CD4-positive, alpha-beta T cell (primary cell): ENCODE data around the gene TXNIP. TPM values are rescaled to one million over a fixed set of nuclear protein-coding genes. Genes with fewer than 3 reads are reported as not detected.

Experiments used
- ATAC-seq: fragments of 200-7000 bp; cut with Tn5 transposase; one replicate; pipeline ENCODE4 v1.10.0; 2022; ENCODE audit warnings: mild to moderate bottlenecking; ENCODE audit not compliant: poor library complexity
- CTCF ChIA-PET: fragments of 350-600 bp; sonication (Branson Sonifier 250); formaldehyde crosslinking; loops from one replicate; lab custom pipeline; 2021; ENCODE audit warnings: antibody characterized with exemption, inconsistent platforms; lab: Charles Lee
- POLR2A ChIA-PET: fragments of 350-600 bp; sonication (Branson Sonifier 250); formaldehyde crosslinking; loops from one replicate; lab custom pipeline; 2021; ENCODE audit warnings: antibody characterized with exemption, inconsistent platforms; lab: Charles Lee
- DNase-seq, 14 experiments: peaks; one replicate each; pipeline ENCODE4 v3.0.0-alpha.2; 2013 to 2020; ENCODE audit warnings: mixed read lengths in 2 of 14
- H3K27ac ChIP-seq, 2 donors: one replicate each; pipeline versions ENCODE4 v1.5.1 to v1.7.0; 2013; ENCODE audit warnings: low read length in 2 of 2, low read depth in 1 of 2, mild to moderate bottlenecking in 1 of 2
- H3K27me3 ChIP-seq, 2 experiments: 1 replicate in 1 of 2; 2 replicates in 1 of 2; pipeline versions ENCODE4 v1.6.1 to v1.7.0; 2013; ENCODE audit warnings: low read length in 2 of 2, control low read depth in 1 of 2, mild to moderate bottlenecking in 1 of 2, moderate library complexity in 1 of 2; ENCODE audit not compliant: insufficient read depth in 2 of 2, control insufficient read depth in 1 of 2
- H3K36me3 ChIP-seq: one replicate; pipeline ENCODE4 v1.6.1; 2013; ENCODE audit warnings: low read length, control low read depth; ENCODE audit not compliant: insufficient read depth
- H3K4me1 ChIP-seq: one replicate; pipeline ENCODE4 v1.6.1; 2013; ENCODE audit warnings: low read length, control low read depth; ENCODE audit not compliant: insufficient read depth
- H3K4me3 ChIP-seq: one replicate; pipeline ENCODE4 v1.5.1; 2013; ENCODE audit warnings: mild to moderate bottlenecking, low read length, moderate library complexity
- H3K9me3 ChIP-seq, 2 experiments: 1 replicate in 1 of 2; 2 replicates in 1 of 2; pipeline versions ENCODE4 v1.6.1 to v1.7.0; 2013; ENCODE audit warnings: low read length in 2 of 2, mild to moderate bottlenecking in 2 of 2, control low read depth in 1 of 2, moderate library complexity in 1 of 2; ENCODE audit not compliant: control insufficient read depth in 1 of 2, insufficient read depth in 1 of 2
- H3K27ac Mint-ChIP-seq: one replicate; pipeline ENCODE4 v1.8.0; 2020; ENCODE audit warnings: mixed read lengths
- H3K27me3 Mint-ChIP-seq: one replicate; pipeline ENCODE4 v1.8.0; 2021; ENCODE audit warnings: mixed read lengths
- H3K36me3 Mint-ChIP-seq: one replicate; pipeline ENCODE4 v1.8.0; 2021; ENCODE audit warnings: low read depth, mixed read lengths
- H3K4me1 Mint-ChIP-seq: one replicate; pipeline ENCODE4 v1.8.0; 2021; ENCODE audit warnings: low read depth, mixed read lengths
- H3K4me3 Mint-ChIP-seq: one replicate; pipeline ENCODE4 v1.8.0; 2020; ENCODE audit warnings: mild to moderate bottlenecking, mixed read lengths
- H3K9me3 Mint-ChIP-seq: one replicate; pipeline ENCODE4 v1.8.0; 2020; ENCODE audit warnings: mixed read lengths
- CTCF ChIP-seq: fragments of 200-600 bp; IDR thresholded peaks from one replicate; pipeline ENCODE4 v1.8.0; 2022; ENCODE audit warnings: antibody characterized with exemption, mild to moderate bottlenecking
- intact Hi-C, 2 experiments: fragments of 100-400 bp; cut with DNase I in 1 of 2; cut with micrococcal nuclease in 1 of 2; formaldehyde crosslinking; loops; one replicate each; pipeline versions ENCODE4 v1.15.1 to v1.9.0; 2023 to 2025; cut with DNase I, micrococcal nuclease
- total RNA-seq, 174 experiments: library from RNA in 2 of 174; stranded (reverse) in 2 of 174; gene quantifications; one replicate each; pipeline ENCODE4 v1.2.3 and lab custom pipeline; 2021 to 2026

Gene TXNIP
- total RNA-seq, 2 experiments from 2014 or later = 1,317 to 1,358 TPM

DNA sequence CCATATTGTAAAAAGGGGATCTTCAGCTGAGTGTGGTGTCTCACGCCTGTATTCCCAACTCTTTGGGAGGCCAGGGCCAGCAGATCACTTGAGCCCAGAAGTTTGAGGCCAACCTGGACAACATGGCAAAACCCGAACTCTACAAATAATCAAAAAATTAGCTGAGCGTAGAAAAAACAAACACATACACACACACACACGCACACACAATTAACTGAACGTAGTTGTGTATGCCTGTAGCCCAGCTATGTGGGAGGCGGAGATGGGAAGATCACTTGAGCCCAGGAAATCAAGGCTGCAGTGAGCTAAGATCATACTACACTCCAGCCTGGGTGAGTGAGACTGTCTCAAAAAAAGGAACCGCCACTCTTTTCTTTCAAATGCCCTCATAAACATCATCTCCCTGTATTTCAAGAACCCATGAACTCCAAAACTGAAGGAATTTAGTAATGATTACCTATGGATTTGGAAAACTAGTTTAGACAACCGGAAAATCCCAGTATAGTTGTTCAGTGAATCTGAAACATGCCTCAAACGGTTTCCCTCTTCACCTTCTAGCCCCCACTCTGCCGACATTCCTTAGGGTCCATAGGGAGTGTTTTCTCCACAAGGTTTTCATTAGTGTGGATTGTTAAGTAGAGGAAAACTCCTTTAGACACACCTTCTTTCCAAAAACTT is 4.5 kb downstream of the TXNIP start:
- Histone ChIP-seq H3K4me1 (peaks cover 47% of the 10 kb centered on the region), H3K9me3 (no peaks in the 10 kb centered on the region), H3K27me3 (no peaks in the 10 kb centered on the region), H3K4me3 (peak overlapping the region; percentile 61), H3K36me3 (peaks cover 41% of the 10 kb centered on the region), H3K27ac (peak overlapping the region in 1 of 2 donors; percentile 42)
- H3K27me3 Mint-ChIP-seq = no peaks in the 10 kb centered on the region
- ChIA-PET POLR2A (interaction anchor here (1.0 to 11.8 kb wide), 8 partner anchors 11 to 146 kb away, joined by 3 to 625 read pairs (median 18); partner anchors contain the start of genes ANKRD34A, NUDT17, PEX11B and POLR3GL), CTCF (interaction anchor here (1.7 to 2.5 kb wide), 2 partner anchors 13 to 15 kb away, joined by 7 to 10 read pairs; no protein-coding TSS in a partner anchor)
- TF ChIP-seq CTCF = no peak
- peak overlapping the region; percentile 95 for H3K4me3 Mint-ChIP-seq
- no peaks in the 10 kb centered on the region for H3K9me3 Mint-ChIP-seq
- H3K4me1 Mint-ChIP-seq = peaks cover 68% of the 10 kb centered on the region
- H3K36me3 Mint-ChIP-seq = peaks cover 55% of the 10 kb centered on the region
- DNase-seq (peak in 3 of 14 experiments; percentile 29 to 78 (median 40)), ATAC-seq (no peak)
- intact Hi-C loops = no loop called here
- H3K27ac Mint-ChIP-seq = peak overlapping the region; percentile 95

GRCh38 chr1:145990249-145990855 is 6.0 kb downstream of the TXNIP start:
- TF ChIP-seq CTCF = no peak
- peaks cover 58% of the 10 kb centered on the region for H3K4me1 ChIP-seq
- H3K36me3 Mint-ChIP-seq = peaks cover 40% of the 10 kb centered on the region
- peak overlapping the region; percentile 46 for H3K4me3 Mint-ChIP-seq
- no peaks in the 10 kb centered on the region for H3K27me3 ChIP-seq
- ChIA-PET POLR2A (interaction anchor here (0.6 to 11.8 kb wide), 10 partner anchors 7 to 145 kb away, joined by 3 to 625 read pairs (median 18); partner anchors contain the start of genes ANKRD34A, LIX1L, NUDT17 and POLR3GL), CTCF (interaction anchor here (0.5 to 2.5 kb wide), 2 partner anchors 11 to 24 kb away, joined by 3 to 10 read pairs; no protein-coding TSS in a partner anchor)
- no peaks in the 10 kb centered on the region for H3K9me3 Mint-ChIP-seq
- ATAC-seq = no peak
- peaks cover 64% of the 10 kb centered on the region for H3K4me1 Mint-ChIP-seq
- peak overlapping the region; percentile 61 for H3K4me3 ChIP-seq
- DNase-seq = peak in 3 of 14 experiments; percentile 28 to 63 (median 43)
- H3K36me3 ChIP-seq = peaks cover 38% of the 10 kb centered on the region
- no peak overlapping the region for H3K27ac ChIP-seq
- H3K9me3 ChIP-seq = no peaks in the 10 kb centered on the region
- peak overlapping the region; percentile 95 for H3K27ac Mint-ChIP-seq
- intact Hi-C loops = no loop called here
- no peaks in the 10 kb centered on the region for H3K27me3 Mint-ChIP-seq

DNA sequence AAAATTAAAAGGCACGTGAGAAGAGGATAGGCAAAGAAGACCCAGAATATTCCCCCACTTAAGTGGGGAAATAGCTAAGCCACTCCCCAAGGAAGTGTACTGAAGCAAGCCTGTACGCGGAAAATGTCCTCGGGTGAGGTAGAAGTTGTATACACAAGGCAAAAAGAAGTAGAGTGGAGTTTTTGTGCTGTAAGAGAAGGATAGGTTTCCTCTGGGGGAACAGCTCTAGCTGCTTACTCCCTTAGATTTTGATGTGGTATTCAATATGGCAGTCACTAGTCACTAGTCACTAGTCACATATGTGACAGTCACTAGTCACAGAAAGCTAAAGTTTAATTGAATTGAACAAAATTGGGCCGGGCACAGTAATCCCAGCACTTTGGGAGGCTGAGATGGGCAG is 7.6 kb downstream of the TXNIP start:
- Histone ChIP-seq H3K36me3 (peaks cover 22% of the 10 kb centered on the region), H3K27ac (peak overlapping the region; percentile 36 to 44), H3K27me3 (no peaks in the 10 kb centered on the region), H3K9me3 (no peaks in the 10 kb centered on the region), H3K4me1 (peaks cover 74% of the 10 kb centered on the region), H3K4me3 (no peak overlapping the region)
- Mint-ChIP-seq H3K36me3 (peaks cover 24% of the 10 kb centered on the region), H3K27me3 (no peaks in the 10 kb centered on the region), H3K4me1 (peaks cover 55% of the 10 kb centered on the region), H3K27ac (peak overlapping the region; percentile 81), H3K9me3 (no peaks in the 10 kb centered on the region), H3K4me3 (peak overlapping the region; percentile 52)
- intact Hi-C loops = loop anchor here in 1 of 2 experiments (1.0 kb wide), 2 partner anchors 8 kb away; partner anchors contain the start of gene TXNIP
- ChIA-PET CTCF (interaction anchor here (0.5 to 2.5 kb wide), 5 partner anchors 9 to 97 kb away, joined by 3 to 18 read pairs (median 8); no protein-coding TSS in a partner anchor), POLR2A (interaction anchor here (0.7 to 11.8 kb wide), 14 partner anchors 9 to 143 kb away, joined by 3 to 625 read pairs (median 10); partner anchors contain the start of genes ANKRD34A, LIX1L, NUDT17 and PIAS3)
- DNase-seq = peak in 3 of 14 experiments; percentile 56 to 63 (median 56)
- peak; percentile 75 for ATAC-seq
- TF ChIP-seq CTCF = no peak
